Measurements from ENCODE around the gene WNT2.

WNT2 gene

DNA sequence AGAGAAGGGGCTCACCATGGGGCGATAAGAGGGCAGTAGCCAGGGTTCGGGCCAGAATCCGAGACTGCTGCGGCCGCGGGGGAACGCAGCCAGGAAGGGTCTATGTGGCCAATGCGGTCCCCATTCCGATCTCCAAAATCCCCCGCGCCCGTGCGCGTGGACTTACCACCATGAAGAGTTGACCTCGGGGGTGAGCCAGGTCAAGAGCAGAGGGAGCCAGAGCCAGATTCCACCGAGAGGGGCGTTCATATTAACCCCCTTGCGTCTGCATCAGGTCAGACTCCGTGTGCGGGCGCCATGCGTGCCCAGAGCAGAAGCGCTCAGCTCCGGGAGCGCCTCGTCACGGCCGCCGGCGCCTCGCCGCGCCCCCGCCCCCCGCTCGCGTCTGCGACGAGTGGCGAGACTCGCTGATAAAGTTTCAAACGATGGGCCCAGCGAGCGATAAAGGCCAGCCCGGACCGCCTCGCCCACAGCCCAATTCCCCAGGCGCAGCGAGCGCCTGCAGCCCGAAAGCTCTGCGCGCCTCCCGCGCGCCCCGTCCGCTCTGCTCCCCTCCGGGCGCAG is at the start of gene WNT2:
Gene WNT2 (minus strand): TSS at position 318 of the 564 bp plus-strand sequence. CDS start 69 bp downstream, at position 249.
- DNase-seq: no peak

DNA sequence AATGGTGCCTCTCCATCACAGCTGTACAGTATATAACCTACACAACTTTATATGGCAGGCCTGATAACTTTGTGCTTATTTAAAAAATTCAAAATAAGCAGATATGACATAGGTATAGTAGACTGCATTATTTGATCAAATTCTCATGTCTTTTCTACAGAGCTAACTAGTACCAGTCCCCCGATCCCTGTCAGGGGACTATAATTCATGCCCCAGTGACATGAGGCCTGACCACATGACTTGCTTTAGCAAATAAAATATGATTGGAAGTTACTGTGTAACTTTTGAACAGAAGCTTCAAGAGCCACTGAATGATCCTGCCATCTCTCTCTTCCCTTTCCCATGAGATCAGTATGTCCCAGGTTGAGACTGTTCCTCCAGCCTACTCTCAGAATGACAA is 49.2 kb upstream of the WNT2 start:
- DNase-seq: no peak

DNA sequence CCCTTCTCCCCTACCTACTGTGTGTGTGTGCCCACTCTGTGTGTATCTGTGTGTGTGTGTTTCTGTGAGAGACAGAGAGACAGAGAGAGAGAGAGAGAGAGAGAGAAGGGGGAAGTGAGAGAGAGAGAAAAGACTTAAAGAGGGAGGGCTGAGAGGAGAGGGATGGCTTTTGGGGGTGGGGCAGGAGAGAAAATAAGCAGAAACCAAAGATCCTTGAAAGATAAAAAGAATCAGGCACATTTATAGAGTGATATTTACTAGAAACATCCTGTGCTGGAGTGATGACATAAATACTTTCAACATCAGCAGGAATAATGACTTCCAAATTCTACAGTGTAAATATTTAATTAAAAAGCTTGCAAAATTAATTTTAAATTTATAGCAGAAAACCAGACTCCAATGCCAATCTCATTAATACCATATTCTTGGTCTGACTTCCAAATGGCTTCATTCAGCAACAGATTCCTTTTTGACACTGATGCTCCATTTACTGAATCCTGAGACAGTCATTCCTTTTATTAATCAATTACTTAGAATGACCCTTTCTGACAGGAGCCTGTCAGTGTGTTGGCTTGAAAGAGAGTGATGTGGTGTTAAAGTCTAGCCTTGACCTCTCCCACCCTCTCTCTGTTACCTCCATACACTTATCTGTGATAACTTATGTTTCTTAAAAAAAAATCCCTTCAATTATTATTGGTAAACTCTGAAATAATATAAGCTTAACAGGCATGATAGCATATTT is 41.7 kb upstream of the WNT2 start:
- DNase-seq: no peak

DNA sequence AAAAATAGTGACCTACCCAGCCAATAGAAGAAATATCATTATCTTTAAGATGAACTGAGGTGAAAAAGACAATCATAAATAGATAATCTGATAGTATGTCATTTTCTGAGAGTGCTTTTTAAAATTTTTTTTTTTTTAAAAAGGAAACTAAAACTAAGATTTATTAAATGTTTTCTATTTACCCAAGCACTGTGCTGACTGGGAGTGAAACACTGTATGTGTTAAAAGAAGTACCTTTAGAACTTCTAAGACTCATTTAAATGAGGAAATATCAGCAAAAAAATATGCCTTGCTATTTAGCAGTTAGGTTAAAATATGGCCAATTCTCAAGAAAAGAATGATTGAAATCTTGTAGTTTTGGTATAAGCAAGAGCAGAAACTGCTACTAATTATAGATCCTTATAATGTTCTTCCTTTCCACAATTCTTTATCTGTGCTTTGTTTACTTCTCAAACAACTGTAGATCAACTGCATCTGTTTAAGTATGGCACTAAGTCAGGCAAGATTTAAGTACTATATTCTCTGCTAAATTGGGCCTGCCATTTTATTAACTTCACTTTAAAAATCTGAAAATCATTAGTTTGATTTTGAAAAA is 39.5 kb upstream of the WNT2 start:
- no peak for DNase-seq

DNA sequence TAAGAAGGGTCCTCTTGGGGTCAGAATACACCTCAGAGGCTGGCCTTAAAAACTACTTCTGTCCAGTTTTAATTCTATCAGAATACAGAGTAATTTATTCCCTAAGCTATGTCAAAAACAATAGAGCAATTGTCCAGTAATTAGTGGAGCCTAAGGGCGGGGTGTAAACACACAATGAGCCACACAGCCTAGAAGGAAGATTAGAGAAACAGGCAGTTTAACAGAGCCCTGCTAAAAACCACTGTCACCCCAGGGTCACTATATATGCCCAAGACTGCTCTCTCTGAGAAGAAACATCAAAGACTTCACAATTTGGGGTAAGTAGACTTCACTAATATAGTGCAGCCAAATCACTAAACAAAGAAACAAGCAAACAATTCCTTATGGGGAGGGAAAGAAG is 27.2 kb upstream of the WNT2 start:
- DNase-seq: no peak

DNA sequence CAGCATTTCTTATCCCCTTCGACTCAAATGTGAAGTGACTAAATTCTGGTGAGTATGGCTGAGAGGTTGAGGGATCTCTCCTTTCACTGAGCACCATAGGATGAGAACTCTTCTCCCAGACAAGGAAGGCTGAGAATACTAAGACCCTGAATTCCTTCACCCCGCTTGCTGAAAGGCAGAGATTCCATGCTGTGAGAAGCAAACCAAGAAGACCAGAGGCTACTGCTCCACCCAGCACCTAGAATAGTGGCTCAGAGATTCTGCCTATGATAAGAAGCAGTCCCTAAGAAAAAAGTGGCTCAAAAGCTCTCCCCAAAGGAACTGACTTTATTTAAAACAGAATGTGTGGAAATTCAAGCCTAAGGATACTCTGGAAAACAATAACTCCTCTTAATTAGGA is 26.7 kb upstream of the WNT2 start:
- DNase-seq: no peak

DNA sequence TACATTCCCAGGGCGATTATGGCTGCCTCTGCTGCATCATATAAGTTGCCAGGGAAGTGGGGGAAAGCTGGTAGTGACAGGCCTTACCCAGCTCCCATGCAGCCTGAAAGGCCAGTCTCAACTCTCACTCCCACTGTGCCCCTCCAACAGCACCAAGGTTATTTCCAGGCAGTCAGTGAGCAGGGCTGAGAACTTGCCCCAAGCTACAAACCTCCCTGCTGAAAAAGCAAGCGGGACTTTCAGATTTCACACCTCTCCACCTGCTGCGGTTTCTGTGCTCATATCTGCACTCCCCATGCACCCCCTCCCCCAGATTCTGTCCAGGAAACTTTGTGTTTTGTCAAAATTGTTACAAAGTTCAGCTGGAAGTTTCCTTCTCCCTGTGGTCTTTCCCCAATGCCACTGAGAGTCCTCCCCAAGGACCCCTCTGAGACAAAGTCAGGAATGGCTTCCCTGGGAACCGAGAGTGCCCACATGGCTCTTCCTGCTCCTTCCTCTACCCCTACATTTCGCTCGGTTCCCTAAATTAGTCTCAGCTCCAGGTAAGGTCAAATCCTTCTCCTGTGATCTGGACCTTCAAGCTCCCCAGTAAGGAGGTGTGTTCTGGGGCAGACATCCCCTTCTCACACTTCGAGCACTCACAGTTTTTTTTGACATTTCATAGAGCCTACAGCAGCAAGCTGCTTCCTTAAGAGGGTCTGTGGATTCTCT is 25.3 kb upstream of the WNT2 start:
- DNase-seq: no peak

DNA sequence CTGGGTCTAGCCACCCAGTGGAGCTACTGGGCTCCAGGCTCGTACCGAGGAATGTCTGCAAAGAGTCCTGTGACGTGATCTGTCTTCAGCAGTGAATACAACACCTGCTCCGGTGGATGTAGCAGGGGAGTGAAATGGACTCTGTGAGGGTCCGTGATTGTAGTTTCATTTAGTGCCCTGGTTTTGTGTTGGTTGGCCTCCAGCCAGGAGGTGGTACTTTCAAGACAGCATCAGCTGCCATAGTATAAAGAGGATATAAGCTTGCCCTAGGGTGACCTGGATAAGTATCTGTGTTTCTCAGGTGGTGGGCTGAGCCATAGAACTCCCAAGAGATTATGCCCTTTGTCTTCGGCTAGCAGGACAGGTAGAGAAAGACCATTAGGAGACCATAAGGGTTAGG is 24.6 kb upstream of the WNT2 start:
- no peak for DNase-seq

DNA sequence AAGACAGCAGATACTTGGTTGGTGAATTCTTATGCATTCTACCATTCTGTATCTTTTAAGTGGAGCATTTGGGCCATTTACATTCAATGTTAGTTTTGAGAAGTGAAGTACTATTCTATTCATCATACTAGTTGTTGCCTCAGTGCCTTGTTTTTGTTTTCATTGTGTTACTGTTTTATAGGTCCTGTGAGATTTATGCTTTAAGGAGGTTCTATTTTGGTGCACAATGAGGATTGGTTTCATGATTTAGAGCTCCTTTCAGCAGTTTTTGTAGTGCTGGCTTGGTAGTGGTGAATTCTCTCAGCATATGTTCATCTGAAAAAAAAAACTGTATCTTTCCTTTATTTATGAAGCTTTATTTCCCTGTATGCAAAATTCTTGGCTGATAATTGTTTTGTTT is 23.3 kb upstream of the WNT2 start:
- no peak for DNase-seq

DNA sequence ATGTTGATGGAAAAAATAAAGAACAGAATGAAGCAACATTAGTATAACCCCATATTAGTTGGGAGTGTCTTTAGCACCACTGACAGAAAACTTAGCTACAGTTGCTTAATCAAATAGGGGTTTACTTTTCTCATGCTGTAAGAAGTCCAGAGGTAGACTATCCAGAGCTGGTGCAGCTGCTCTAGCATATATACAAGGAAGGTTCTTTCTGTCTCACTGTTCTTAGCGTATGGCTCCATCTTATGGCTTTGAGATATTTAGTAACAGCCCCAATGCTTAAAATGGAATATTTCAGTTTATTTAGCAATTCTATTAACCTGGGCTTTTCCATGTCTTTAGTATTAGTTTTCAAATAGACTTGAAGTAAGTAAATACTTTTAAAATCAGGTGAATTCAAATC is 15.2 kb upstream of the WNT2 start:
- no peak for DNase-seq

DNA sequence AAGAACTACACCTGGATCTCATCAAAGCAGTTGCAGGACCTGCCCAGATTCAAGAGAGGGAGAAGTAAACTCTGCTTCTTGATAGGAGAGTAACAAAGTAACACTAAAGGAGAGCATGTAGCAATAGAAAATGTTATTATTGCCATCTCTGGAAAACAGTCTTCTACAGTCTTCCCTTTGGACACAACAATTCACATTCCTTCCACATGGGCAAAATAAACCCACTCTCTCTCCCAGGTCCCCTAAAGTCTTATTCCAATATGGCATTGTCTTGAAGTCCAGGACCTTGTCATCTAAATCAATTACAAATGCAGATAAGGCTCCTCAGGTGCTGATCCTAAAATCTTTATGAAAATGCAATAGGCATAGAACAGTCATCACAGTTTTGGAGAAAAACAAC is 10.3 kb upstream of the WNT2 start:
- no peak for DNase-seq

DNA sequence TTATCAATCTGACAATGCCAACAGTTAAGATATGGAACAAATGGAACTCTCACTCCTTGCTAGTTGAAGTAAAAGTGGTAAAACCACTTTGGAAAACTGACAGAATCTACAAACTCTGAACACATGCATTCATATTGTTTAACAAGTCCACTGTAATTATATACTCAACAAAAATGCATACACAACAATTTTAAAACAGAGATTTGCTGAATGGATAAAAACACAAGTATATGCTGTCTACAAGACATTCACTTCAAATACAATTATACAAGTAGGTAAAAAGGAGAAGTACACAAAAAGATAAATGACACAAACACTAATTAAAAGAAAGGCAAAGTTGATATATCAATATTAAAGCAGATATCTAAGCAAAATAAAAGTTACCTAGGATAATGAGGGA is 9.2 kb upstream of the WNT2 start:
- no peak for DNase-seq

DNA sequence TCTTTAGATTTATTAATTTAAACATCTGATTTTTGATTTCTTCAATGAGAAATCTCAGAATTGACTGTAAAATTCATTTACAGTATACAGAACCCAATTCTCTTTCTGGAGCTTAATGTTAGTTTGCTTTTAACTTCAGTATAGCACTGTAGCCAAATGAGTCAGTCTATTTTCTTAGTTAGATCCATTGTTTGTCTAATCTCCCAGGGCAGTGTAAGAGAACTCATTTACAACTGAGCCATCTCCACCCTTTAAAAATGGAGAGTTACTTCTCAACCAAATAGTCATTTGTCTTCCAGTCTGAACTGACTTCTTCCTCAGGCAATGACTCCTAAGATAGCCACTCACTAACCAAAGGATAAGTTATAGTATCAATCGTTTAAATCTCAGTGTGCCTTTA is 3.0 kb upstream of the WNT2 start:
- DNase-seq: no peak

DNA sequence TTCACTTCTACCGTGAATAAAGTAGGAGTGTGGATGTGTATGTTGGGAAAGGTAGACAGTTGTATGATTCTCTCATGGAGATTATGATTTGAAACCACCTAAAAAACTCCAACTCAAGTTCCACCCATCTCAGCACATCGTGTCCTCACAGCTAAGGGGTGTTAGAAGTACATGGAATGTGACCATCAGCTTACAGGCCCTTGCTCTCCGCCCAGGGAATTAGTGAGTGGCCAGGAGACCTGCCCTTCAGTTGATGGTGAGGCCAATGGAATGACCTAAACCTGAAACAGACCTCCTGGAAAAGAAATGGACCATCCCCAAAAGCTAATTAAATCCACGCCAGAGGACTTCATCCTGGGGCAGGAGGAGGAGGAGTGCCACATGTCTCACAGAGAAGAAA is 2.1 kb upstream of the WNT2 start:
- DNase-seq: no peak

DNA sequence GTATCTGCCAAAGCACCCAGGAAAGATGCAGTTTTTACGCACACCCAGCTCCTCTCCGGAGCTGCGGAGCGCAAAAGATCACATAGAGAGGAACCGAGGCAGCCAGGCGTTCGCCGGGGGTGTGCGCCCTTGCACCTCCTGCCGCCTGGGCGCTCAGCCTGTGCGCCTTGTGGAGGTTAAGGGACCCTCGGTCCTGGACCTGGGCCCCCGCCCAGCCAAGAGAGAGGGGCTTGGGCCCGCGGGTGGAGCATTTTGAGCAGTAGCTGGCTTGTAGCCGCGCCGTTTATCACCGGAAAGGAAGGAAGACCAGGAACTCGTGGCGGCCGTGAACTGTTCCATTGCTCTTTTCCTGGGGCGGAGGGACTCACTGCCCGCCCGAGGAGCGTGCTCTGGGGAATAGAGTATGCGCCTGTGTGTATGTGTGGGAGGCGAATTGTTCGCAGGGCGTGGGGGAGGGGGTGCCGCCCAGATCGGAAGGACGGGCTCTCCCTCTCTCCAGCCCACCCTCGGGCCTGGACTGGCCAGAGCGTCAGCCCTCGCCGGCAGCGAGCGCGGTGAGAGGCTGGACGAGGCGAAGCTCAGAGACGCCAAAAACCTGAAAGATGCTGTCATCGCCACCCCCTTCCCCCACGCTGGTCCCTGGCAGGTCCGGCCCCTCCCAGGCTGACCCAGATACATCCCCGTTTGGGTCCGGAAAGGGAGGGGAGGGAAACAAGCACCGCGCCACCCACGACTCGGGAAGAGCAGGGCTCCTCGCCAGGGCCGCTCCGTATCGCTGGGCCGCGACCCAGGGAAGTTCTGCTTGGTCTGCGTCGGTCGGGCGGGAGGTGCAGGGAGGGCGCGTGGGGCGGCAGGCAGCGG is 1.2 kb upstream of the WNT2 start:
- no peak for DNase-seq

DNA sequence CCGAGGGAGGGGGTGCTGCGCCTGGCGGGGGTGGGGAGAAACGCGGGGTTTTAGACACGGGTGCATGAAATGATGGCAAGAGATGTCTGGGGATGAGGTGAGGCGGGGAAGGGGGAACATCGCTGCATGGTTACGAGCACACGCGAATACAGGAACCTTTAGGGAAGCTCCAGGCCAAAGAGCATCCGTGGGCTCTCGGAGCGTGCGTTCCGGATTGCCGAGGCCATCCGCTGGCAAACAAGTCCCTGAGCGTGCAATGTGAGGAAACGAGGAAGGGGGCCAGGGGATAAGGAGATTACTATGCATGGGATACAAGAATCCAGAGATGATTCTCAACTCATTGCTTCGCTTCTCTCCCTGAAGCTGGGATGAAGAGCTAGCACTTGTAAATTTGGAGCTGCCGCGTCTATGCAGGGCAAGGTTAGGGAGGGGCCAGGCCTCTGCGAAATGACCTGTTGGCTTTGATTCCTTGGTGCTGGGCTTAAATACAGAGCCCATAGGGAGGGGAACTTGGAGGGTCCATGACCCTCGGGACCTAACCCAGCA is 520 bp upstream of the WNT2 start:
- no peak for DNase-seq

DNA sequence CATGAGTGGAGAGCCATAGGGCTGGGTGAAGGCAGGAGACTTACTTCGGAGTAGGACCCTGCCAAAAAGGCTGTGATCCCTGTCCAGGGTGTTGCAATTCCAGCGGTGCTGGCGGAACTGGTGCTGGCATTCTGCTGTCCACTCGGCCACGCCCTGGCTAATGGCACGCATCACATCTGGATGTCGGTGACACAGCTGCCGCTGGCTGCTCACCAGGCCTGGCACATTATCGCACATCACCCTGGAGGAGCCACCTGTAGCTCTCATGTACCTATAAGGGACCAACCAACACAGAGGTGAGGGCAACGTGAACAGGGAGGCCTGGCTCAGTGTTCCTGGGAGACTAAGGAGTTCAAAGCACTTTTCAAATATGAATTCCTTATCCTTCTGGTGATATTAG is 2.3 kb downstream of the WNT2 start:
- no peak for DNase-seq

DNA sequence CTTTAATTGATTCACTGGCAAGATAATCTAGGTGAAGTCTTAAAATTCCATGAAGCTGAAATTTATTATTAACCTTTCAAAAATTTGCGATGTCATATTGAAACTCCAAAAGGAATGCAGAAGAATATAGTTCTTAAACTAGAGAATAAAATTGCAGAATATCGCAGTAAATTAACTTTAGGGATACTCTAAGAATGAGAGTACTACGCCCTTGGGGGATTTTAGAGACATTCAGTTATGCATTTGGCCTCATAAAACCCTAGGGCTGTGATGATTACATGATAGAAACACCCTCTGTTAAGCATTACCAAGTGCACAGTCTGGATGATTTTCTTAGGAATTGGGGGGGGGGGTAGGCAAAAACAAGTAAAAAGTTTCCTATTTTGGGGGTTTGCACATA is 3.7 kb downstream of the WNT2 start:
- no peak for DNase-seq

DNA sequence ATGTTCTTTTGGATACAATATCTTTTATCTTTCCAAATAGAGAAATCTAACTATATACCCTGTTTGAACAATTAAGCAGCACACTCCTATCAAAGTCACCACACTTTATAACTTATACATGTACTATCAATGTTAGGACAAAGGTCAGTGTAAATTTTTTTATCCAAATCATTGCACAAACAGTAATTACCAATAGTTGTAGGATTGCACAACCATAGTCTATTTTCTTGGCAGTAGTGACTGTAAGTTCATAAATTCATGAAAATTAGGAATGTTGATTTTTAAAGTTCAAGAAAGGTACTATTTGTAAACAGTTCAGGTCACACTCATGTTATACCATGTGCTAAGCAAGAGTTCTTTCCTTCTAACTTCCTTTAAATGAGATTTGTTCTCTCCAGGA is 9.3 kb downstream of the WNT2 start:
- no peak for DNase-seq

DNA sequence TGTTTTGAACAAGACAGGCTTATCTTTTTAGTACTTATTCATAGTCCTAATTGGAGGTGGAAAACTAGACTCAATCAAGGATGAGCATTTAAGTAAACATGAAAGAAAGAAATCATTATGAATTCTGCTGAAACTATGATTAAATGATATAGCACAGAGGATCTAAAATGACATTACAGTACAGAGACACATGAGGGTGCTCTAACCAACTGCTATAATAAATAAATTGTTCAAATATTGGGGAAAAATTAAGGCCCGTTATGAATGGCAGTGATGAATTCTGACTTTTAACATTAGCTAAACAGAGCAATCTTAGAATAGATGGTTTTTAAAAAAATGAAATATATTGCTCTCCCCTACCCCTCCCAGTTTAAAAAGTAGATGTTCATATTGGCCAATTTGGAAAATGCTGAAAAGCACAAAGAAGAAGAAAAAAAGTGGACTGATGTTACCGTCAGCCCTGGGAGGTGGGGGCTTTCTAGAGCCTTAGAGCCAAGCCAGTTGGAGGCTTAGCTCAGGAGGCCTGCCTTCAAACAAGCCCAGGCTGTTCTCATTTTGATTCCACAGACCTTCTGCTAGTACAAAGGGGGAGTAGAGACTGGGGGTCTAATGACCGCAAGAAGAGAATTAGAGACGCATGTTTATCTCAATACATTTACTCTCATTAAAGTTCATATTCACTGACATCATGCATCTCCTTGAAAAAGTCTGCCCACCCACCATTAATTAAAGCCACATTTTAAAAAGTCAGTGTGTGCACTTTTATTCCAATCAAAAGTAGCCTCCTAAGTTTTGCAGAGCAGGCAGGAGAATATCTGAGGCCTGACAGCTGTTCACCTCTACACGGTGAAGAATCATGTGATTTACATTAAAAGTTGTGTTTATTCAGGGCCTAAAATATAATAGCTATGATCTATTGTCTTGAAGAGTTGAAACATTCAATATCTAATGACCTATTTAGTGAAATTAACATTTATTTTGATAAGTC is 10.0 kb downstream of the WNT2 start:
- DNase-seq: no peak

DNA sequence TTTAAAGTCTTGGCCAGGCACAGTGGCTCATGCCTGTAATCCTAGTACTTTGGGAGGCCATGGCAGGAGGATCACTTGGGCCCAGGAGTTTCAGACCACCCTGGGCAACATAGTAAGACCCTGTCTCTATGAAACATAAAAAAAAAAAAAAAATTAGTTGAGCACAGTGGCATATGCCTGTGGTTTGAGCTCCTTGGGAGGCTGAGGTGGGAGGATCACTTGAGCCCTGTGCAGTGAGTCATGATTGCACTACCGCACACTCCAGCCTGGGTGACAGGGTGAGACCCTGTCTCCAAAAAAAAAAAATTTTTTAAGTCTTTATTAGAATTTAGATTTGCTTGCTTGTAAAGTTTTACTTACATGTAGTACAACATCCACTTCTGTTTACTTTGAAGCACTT is 14.0 kb downstream of the WNT2 start:
- no peak for DNase-seq

DNA sequence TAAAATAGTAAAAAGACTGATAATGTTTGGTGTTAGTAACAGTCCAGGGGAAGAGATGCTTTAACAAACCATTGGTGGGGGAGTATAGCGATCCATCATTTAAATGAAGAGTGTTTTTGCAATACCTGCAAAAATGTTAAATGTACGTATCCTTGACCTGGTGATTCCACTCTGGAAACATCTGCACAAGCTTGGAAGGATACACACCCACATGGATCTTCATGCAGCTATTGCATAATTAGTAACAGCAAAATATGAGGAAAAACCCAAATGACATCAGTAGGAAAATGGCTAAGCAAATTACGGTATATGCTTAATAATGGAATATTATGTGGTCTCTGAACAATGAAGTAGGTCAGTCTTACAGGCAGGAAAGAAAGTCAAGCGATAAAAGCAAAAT is 20.5 kb downstream of the WNT2 start:
- no peak for DNase-seq
